Neural progenitor cell (in vitro differentiated cells): ENCODE data around the gene HSPB6. TPM values are rescaled to one million over a fixed set of nuclear protein-coding genes. Genes with fewer than 3 reads are reported as not detected.

ENCODE experiments used
- DNase-seq: peaks from one replicate; pipeline ENCODE4 v3.0.0-alpha.2; 2016; ENCODE audit warnings: low spot score
- H2AFZ ChIP-seq: fragments of 200-600 bp; sonication (generic); replicated peaks from 2 replicates; pipeline ENCODE4 v1.6.1; 2016; ENCODE audit warnings: antibody characterized with exemption
- H3F3A ChIP-seq: fragments of 200-600 bp; sonication (generic); 2 replicates; pipeline ENCODE4 v1.6.1; 2016; ENCODE audit warnings: antibody characterized with exemption, low read depth
- H3K27ac ChIP-seq: fragments of 200-600 bp; sonication (generic); 2 replicates; pipeline ENCODE4 v1.5.1; 2016; ENCODE audit warnings: mild to moderate bottlenecking
- H3K27me3 ChIP-seq: fragments of 200-600 bp; sonication (generic); 2 replicates; pipeline ENCODE4 v1.6.1; 2016; ENCODE audit warnings: mild to moderate bottlenecking, moderate library complexity
- H3K36me3 ChIP-seq: fragments of 200-600 bp; sonication (generic); 2 replicates; pipeline ENCODE4 v1.5.1; 2016
- H3K4me1 ChIP-seq: fragments of 200-600 bp; sonication (generic); 2 replicates; pipeline ENCODE4 v1.6.1; 2016; ENCODE audit warnings: mixed run types
- H3K4me2 ChIP-seq: fragments of 200-600 bp; sonication (generic); 2 replicates; pipeline ENCODE4 v1.6.1; 2016
- H3K4me3 ChIP-seq: fragments of 200-600 bp; sonication (generic); 2 replicates; pipeline ENCODE4 v1.5.1; 2016
- H3K79me2 ChIP-seq: fragments of 200-600 bp; sonication (generic); 2 replicates; pipeline ENCODE4 v1.6.1; 2016; ENCODE audit warnings: low read depth
- H3K9ac ChIP-seq: fragments of 200-600 bp; sonication (generic); 2 replicates; pipeline ENCODE4 v1.6.1; 2016
- H3K9me3 ChIP-seq: fragments of 200-600 bp; sonication (generic); 2 replicates; pipeline ENCODE4 v1.5.1; 2016; ENCODE audit warnings: low read depth
- H4K20me1 ChIP-seq: fragments of 200-600 bp; sonication (generic); 2 replicates; pipeline ENCODE4 v1.6.1; 2016; ENCODE audit warnings: low read depth
- H3K27ac Mint-ChIP-seq: 3 replicates; pipeline ENCODE4 v1.8.0; 2021; ENCODE audit warnings: mixed read lengths
- H3K27me3 Mint-ChIP-seq: 2 replicates; pipeline ENCODE4 v1.8.0; 2022; ENCODE audit warnings: low read depth, mild to moderate bottlenecking, inconsistent platforms, moderate library complexity, mixed read lengths; ENCODE audit not compliant: insufficient read depth
- H3K36me3 Mint-ChIP-seq: 3 replicates; pipeline ENCODE4 v1.8.0; 2021; ENCODE audit warnings: mixed read lengths
- H3K4me1 Mint-ChIP-seq: 3 replicates; pipeline ENCODE4 v1.8.0; 2021; ENCODE audit warnings: mixed read lengths
- H3K4me3 Mint-ChIP-seq: 3 replicates; pipeline ENCODE4 v1.8.0; 2021; ENCODE audit warnings: mild to moderate bottlenecking, moderate library complexity, mixed read lengths
- H3K9me3 Mint-ChIP-seq: 3 replicates; pipeline ENCODE4 v1.8.0; 2020; ENCODE audit warnings: mixed read lengths
- CTCF ChIP-seq: fragments of 200-600 bp; sonication (generic); IDR thresholded peaks from 2 replicates; pipeline ENCODE4 v1.5.1; 2017; ENCODE audit warnings: antibody characterized with exemption, mild to moderate bottlenecking
- EZH2 ChIP-seq: fragments of 200-600 bp; sonication (generic); IDR thresholded peaks from 2 replicates; pipeline ENCODE4 v1.6.1; 2017; ENCODE audit warnings: antibody characterized with exemption, mild to moderate bottlenecking, moderate library complexity
- EZH2phosphoT487 ChIP-seq: fragments of 200-600 bp; sonication (generic); IDR thresholded peaks from 2 replicates; pipeline ENCODE4 v1.6.1; 2017; ENCODE audit warnings: antibody characterized with exemption
- total RNA-seq: library from RNA; depleted of rRNA; stranded (reverse); fragments of >200 nt; gene quantifications from 2 replicates; pipeline ENCODE4 v1.2.3, GENCODE V29; 2015; ENCODE audit warnings: low replicate concordance

HSPB6 gene
- total RNA-seq, 1 donor from 2014 or later, result not detected

DNA sequence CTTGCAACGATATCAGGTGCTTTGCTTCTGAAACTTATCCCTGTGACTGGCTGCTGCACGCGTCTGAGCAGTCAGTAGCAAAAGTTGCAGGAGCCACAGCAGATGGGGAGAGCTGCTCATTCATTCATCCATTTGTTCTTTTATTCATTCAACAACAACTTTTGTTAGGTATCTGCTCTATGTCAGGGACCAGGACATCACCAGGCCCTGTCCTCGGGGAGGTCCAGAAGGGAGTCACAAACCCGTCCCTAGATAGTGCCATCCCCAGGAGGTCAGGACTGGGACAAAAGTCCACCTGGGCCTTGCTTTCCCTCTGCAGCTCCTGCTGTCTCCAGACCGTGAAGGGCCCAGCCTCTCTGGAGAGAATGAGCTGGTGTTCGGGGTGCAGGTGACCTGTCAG lies 21.1 kb upstream of the HSPB6 start:
- Histone ChIP-seq H3K27me3 (peaks cover 18% of the 10 kb centered on the region), H2AFZ (no peak overlapping the region), H3K79me2 (no peaks in the 10 kb centered on the region), H4K20me1 (peaks cover 31% of the 10 kb centered on the region), H3K9me3 (no peaks in the 10 kb centered on the region), H3K36me3 (no peaks in the 10 kb centered on the region), H3K4me1 (peaks cover 23% of the 10 kb centered on the region), H3K9ac (no peak overlapping the region), H3F3A (peaks cover 21% of the 10 kb centered on the region), H3K4me3 (no peak overlapping the region), H3K4me2 (no peak overlapping the region), H3K27ac (no peak overlapping the region)
- TF ChIP-seq EZH2 (no peak), EZH2phosphoT487 (no peak), CTCF (no peak)
- DNase-seq, result no peak
- no peaks in the 10 kb centered on the region for H3K9me3 Mint-ChIP-seq
- peak overlapping the region; percentile 64 for H3K4me3 Mint-ChIP-seq
- peaks cover 5% of the 10 kb centered on the region for H3K36me3 Mint-ChIP-seq
- peaks cover 24% of the 10 kb centered on the region for H3K4me1 Mint-ChIP-seq
- H3K27ac Mint-ChIP-seq, result no peak overlapping the region
- peaks cover 7% of the 10 kb centered on the region for H3K27me3 Mint-ChIP-seq

- TF ChIP-seq CTCF (no peak), EZH2phosphoT487 (no peak), EZH2 (no peak)
- Mint-ChIP-seq H3K9me3 (no peaks in the 10 kb centered on the region), H3K27me3 (peaks cover 7% of the 10 kb centered on the region), H3K36me3 (peaks cover 5% of the 10 kb centered on the region), H3K27ac (no peak overlapping the region), H3K4me3 (peak overlapping the region; percentile 91), H3K4me1 (peaks cover 24% of the 10 kb centered on the region)
- Histone ChIP-seq H3K79me2 (no peaks in the 10 kb centered on the region), H3K4me3 (no peak overlapping the region), H4K20me1 (peaks cover 30% of the 10 kb centered on the region), H3K9me3 (no peaks in the 10 kb centered on the region), H2AFZ (no peak overlapping the region), H3K27me3 (peaks cover 22% of the 10 kb centered on the region), H3K4me1 (peaks cover 23% of the 10 kb centered on the region), H3K4me2 (peak overlapping the region; percentile 84), H3K36me3 (no peaks in the 10 kb centered on the region), H3F3A (peaks cover 21% of the 10 kb centered on the region), H3K9ac (no peak overlapping the region), H3K27ac (no peak overlapping the region)
- peak; percentile 64 for DNase-seq
Observed at GRCh38 chr19:35777086-35777841, 20.4 kb upstream of the HSPB6 start.

- no peaks in the 10 kb centered on the region for H3K9me3 Mint-ChIP-seq
- H3K4me3 ChIP-seq, result peak overlapping the region; percentile 69
- H3K27ac Mint-ChIP-seq, result no peak overlapping the region
- H3K4me1 Mint-ChIP-seq, result peaks cover 24% of the 10 kb centered on the region
- H3K27me3 ChIP-seq, result peaks cover 22% of the 10 kb centered on the region
- H3K4me1 ChIP-seq, result peaks cover 23% of the 10 kb centered on the region
- DNase-seq, result peak; percentile 59
- H2AFZ ChIP-seq, result no peak overlapping the region
- peak overlapping the region; percentile 84 for H3K4me2 ChIP-seq
- peaks cover 28% of the 10 kb centered on the region for H4K20me1 ChIP-seq
- H3F3A ChIP-seq, result peaks cover 21% of the 10 kb centered on the region
- H3K36me3 ChIP-seq, result no peaks in the 10 kb centered on the region
- H3K27ac ChIP-seq, result no peak overlapping the region
- peaks cover 5% of the 10 kb centered on the region for H3K36me3 Mint-ChIP-seq
- peaks cover 7% of the 10 kb centered on the region for H3K27me3 Mint-ChIP-seq
- no peaks in the 10 kb centered on the region for H3K9me3 ChIP-seq
- TF ChIP-seq EZH2, result no peak
- no peak for TF ChIP-seq CTCF
- TF ChIP-seq EZH2phosphoT487, result no peak
- H3K9ac ChIP-seq, result no peak overlapping the region
- no peaks in the 10 kb centered on the region for H3K79me2 ChIP-seq
- H3K4me3 Mint-ChIP-seq, result peak overlapping the region; percentile 91
Observed at GRCh38 chr19:35776102-35776788, 19.4 kb upstream of the HSPB6 start.
